Fibroblast of the aortic adventitia (primary cell): ENCODE results near the gene ZBTB46. TPM values are rescaled to one million over a fixed set of nuclear protein-coding genes. Genes with fewer than 3 reads are reported as not detected.

Source experiments
- DNase-seq: peaks from one replicate; pipeline ENCODE4 v3.0.0-alpha.2; 2010; ENCODE audit warnings: low read depth
- H3K4me3 ChIP-seq: 2 replicates; pipeline ENCODE4 v1.5.1; 2011; ENCODE audit warnings: low read depth, mild to moderate bottlenecking, control low read depth, low read length, moderate library complexity
- total RNA-seq: library from RNA; depleted of rRNA; stranded (reverse); fragments of >200 nt; gene quantifications from 2 replicates; pipeline ENCODE4 v1.2.3, GENCODE V29; 2012; ENCODE audit warnings: low replicate concordance
- TF ChIP-seq, protein P1 (sequence below): IDR thresholded peaks from 2 replicates; pipeline ENCODE4 v1.5.1; 2011; ENCODE audit warnings: mild to moderate bottlenecking, low read length, control low read depth, inconsistent platforms; ENCODE audit not compliant: insufficient read depth

ZBTB46 gene
- total RNA-seq, 1 donor = 1.1 TPM

DNA sequence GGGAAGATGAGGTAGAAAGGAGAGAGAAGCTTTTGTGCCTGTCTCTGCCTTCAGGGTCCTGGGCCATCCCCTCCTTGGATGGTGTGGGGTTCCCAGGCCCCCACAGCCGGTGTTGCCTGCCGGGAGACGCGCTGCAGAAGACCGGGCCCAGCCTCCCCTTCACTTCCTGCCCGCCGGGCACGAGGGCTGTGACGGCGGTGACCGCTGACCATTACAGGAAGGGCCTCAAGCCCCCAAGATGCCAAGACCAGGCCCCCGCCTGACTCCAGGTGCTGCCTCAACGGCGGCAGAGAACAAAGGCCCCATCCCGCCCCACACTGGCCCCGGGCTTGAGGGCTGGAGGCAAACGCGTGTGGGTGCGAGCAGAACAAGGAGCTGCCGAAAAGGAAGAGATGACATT is 38.2 kb downstream of the ZBTB46 start:
- no peak overlapping the region for H3K4me3 ChIP-seq
- TF ChIP-seq, protein P1, sequence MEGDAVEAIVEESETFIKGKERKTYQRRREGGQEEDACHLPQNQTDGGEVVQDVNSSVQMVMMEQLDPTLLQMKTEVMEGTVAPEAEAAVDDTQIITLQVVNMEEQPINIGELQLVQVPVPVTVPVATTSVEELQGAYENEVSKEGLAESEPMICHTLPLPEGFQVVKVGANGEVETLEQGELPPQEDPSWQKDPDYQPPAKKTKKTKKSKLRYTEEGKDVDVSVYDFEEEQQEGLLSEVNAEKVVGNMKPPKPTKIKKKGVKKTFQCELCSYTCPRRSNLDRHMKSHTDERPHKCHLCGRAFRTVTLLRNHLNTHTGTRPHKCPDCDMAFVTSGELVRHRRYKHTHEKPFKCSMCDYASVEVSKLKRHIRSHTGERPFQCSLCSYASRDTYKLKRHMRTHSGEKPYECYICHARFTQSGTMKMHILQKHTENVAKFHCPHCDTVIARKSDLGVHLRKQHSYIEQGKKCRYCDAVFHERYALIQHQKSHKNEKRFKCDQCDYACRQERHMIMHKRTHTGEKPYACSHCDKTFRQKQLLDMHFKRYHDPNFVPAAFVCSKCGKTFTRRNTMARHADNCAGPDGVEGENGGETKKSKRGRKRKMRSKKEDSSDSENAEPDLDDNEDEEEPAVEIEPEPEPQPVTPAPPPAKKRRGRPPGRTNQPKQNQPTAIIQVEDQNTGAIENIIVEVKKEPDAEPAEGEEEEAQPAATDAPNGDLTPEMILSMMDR = no peak
- no peak for DNase-seq

DNA sequence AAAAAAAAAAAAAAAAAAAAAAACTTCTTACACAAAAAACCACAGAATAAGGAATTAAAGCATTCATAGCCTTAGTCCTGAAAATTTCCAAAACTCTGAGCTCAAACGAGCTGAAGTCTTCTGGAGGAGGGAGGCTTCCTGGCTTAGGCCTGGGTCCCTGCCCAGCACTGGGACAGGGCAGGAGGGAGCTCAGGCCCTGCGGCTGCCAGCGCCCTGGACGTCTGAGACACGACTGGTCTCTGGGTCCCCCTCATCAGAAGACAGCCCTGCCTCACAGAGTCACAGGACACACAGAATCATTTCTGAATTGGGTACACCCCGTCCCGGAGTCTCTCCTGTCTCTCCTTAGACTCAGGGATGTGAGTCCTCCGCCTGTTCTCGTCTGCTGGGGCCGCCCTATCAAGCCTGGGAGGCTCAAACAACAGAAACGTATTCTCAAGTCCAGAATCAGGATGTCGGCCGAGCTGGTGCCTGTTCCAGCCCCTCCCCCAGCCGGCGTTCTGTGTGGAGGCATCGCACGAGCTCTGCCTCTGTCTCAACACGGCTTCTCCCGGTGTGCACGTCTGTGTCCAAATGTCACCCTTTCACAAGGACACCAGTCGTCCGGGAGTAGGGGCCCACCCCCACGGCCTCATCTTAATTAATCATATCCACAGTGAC is 39.4 kb downstream of the ZBTB46 start:
- TF ChIP-seq, protein P1 = no peak
- DNase-seq = no peak
- H3K4me3 ChIP-seq = no peak overlapping the region

DNA sequence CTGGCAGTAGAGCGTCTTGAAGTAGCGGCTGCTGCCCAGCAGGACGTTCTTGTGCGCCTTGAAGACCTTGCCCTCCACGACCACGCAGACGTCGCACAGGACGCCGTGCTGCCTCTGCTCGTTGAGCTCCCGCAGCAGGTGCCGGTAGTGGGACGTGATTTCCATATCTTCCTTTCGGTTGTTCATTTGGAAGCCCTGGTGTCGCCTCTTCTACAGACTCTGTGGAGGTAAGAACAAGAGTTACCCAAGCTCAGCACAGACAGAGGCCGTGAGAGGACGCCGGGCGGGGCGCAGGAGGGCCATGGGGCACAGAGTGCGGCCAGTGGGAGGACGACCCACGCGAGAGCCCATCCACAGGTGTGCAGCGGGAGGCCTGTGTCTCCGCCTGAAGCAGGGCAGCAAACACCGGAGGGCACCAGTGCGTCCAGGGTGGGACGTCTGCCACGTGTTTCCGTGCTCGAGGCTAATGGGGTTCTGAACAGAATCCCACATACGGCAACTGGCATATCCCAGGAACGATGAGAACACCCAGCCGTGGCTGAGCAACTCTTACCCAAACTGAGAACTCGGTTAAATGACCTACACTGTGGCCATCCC is 40.4 kb downstream of the ZBTB46 start:
- H3K4me3 ChIP-seq = no peak overlapping the region
- no peak for DNase-seq
- TF ChIP-seq, protein P1 = no peak

DNA sequence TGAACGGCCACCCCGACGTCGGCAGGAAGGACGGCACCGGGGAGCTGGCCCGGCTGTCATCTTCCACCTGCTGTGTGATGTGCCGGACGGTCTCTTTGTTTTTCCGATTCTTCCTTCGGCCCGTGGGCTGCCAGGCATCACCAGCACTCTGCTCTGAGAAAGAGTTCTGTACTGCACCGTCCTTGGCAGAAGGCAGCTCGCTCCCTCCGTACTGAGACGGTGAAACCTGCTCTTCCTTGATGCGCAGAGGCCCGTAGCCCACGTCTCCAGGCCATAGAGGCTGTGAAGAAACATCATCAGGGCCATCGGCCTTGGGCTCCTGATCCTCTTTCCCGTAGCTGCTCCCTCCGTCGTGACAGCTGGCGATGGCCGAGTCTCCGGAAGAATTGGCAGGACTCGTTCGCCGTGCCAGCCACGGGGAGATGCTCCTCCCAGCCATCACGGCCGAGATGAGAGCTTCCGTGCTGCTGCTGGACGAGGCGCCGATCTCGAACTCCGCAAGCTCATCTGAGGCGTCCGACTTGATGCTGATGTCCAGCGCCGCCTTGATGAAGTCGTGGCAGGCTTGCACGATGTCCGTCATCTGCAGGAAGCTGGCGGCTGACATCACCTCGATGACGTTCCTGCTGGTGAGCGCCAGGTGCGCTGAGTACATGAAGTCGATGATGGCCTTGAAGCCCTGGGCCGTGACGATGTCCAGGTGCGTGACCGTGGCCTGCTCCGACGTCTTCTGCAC is 41.1 kb downstream of the ZBTB46 start:
- TF ChIP-seq, protein P1 = no peak
- no peak for DNase-seq
- H3K4me3 ChIP-seq = no peak overlapping the region

DNA sequence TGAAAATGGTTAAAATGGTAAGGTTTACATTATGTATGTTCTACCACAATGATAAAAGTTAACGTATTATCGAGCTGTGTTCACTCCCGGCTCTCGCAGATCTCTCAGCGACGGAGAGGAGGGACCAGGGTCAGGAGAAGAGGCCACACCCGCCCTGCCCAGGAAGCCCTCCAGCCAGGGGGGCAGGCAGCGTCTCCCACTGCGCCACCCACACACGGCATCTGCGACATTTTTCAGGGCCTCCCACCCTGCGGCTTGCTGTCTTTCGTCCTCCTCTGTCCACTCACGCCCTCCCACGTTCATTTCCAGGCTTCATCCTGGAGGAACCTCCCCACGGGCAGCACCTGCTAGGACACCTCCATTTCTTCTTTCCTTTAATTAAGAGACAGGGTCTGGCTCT is 43.3 kb downstream of the ZBTB46 start:
- no peak for DNase-seq
- no peak overlapping the region for H3K4me3 ChIP-seq
- TF ChIP-seq, protein P1 = no peak

DNA sequence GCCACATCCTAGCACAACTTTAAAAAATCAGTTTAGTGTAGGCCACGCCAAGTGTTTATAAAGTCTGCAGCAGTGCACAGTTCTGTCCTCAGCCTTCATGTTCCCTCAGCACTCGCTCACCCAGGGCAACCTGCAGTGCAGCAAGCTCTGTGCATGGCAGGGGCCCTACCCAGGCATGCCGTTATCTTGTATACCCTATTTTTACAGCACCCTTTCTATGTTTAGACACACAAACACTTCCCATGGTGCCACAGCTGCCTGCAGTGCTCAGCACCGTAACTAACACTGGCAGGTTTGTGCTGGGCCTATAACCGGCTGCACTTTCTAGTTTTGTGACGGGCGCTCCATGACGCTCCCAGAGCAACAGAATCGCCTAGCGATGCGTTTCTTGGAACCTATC is 43.8 kb downstream of the ZBTB46 start:
- DNase-seq = no peak
- TF ChIP-seq, protein P1 = no peak
- no peak overlapping the region for H3K4me3 ChIP-seq
